BJ (cell line): ENCODE results near the gene IFITM10. TPM values are rescaled to one million over a fixed set of nuclear protein-coding genes. Genes with fewer than 3 reads are reported as not detected.

Experiments
- CTCF ChIA-PET: fragments of 350-600 bp; formaldehyde crosslinking; extraction: SDS; loops from one replicate; lab custom pipeline; 2021; ENCODE audit warnings: antibody characterized with exemption, inconsistent platforms; lab: Yijun Ruan, JAX
- POLR2A ChIA-PET: fragments of 300-600 bp; sonication (Branson Sonifier 250); formaldehyde crosslinking; extraction: SDS; loops from one replicate; lab custom pipeline; 2021; ENCODE audit warnings: antibody characterized with exemption; lab: Charles Lee
- DNase-seq: peaks from one replicate; pipeline ENCODE4 v3.0.0-alpha.2; 2011; ENCODE audit warnings: low read depth
- H3K27me3 ChIP-seq: 2 replicates; pipeline ENCODE4 v1.6.0; 2011; ENCODE audit warnings: low read length; ENCODE audit not compliant: control insufficient read depth, insufficient read depth
- H3K36me3 ChIP-seq: 2 replicates; pipeline ENCODE4 v1.5.1; 2011; ENCODE audit warnings: low read length; ENCODE audit not compliant: control insufficient read depth, insufficient read depth
- H3K4me3 ChIP-seq: 2 replicates; pipeline ENCODE4 v1.5.1; 2011; ENCODE audit warnings: low read depth, mild to moderate bottlenecking, control low read depth, low read length
- CTCF ChIP-seq: IDR thresholded peaks from 2 replicates; pipeline ENCODE4 v1.5.1; 2011; ENCODE audit warnings: low read depth, mild to moderate bottlenecking, control low read depth, inconsistent platforms, low read length, moderate library complexity; ENCODE audit not compliant: insufficient read depth
- polyA plus RNA-seq: library from polyadenylated mRNA; depleted of rRNA; stranded (reverse); fragments of >200 nt; gene quantifications from 2 replicates; pipeline ENCODE4 v1.2.3, GENCODE V29; 2011

IFITM10 gene
- polyA plus RNA-seq, 1 experiment: 0.22 TPM

- peaks cover 18% of the 10 kb centered on the region for H3K36me3 ChIP-seq
- DNase-seq: peak; percentile 4
- no peaks in the 10 kb centered on the region for H3K27me3 ChIP-seq
- no peak for TF ChIP-seq CTCF
- CTCF ChIA-PET: interaction anchor here (0.9 kb wide), 1 partner anchor 122 kb away, joined by 3 read pairs; no protein-coding TSS in a partner anchor
- H3K4me3 ChIP-seq: no peak overlapping the region
- POLR2A ChIA-PET: no interaction called here
These were observed 10.1 kb upstream of the IFITM10 start for GRCh38 chr11:1760351-1761109.

GRCh38 chr11:1759851-1760220 lies 9.4 kb upstream of the IFITM10 start:
- DNase-seq: no peak
- Histone ChIP-seq H3K36me3 (peaks cover 23% of the 10 kb centered on the region), H3K27me3 (no peaks in the 10 kb centered on the region), H3K4me3 (no peak overlapping the region)
- POLR2A ChIA-PET: no interaction called here
- CTCF ChIA-PET: interaction anchor here (0.9 kb wide), 1 partner anchor 123 kb away, joined by 3 read pairs; no protein-coding TSS in a partner anchor
- no peak for TF ChIP-seq CTCF

- CTCF ChIA-PET: no interaction called here
- H3K4me3 ChIP-seq: no peak overlapping the region
- DNase-seq: no peak
- POLR2A ChIA-PET: no interaction called here
- peaks cover 23% of the 10 kb centered on the region for H3K36me3 ChIP-seq
- no peaks in the 10 kb centered on the region for H3K27me3 ChIP-seq
- TF ChIP-seq CTCF: no peak
These were observed 8.9 kb upstream of the IFITM10 start for GRCh38 chr11:1759151-1759850.

- H3K36me3 ChIP-seq: peaks cover 23% of the 10 kb centered on the region
These were observed 8.3 kb upstream of the IFITM10 start for GRCh38 chr11:1758611-1759150.

More at GRCh38 chr11:1758611-1759150, 8.3 kb upstream of the IFITM10 start:
- CTCF ChIA-PET: interaction anchor here (1.2 kb wide), 1 partner anchor 75 kb away, joined by 4 read pairs; no protein-coding TSS in a partner anchor
- Histone ChIP-seq H3K27me3 (no peaks in the 10 kb centered on the region), H3K4me3 (no peak overlapping the region)
- POLR2A ChIA-PET: no interaction called here
- no peak for TF ChIP-seq CTCF
- DNase-seq: no peak
